Measurements from ENCODE around the gene KPTN. TPM values are rescaled to one million over a fixed set of nuclear protein-coding genes. Genes with fewer than 3 reads are reported as not detected.
A peak's percentile ranks its signal among the peaks of the same experiment; 100 is the strongest.

The KPTN gene
- total and polyA plus RNA-seq, 7 donors: 4.4 to 12.2 (median 4.8) TPM

DNA sequence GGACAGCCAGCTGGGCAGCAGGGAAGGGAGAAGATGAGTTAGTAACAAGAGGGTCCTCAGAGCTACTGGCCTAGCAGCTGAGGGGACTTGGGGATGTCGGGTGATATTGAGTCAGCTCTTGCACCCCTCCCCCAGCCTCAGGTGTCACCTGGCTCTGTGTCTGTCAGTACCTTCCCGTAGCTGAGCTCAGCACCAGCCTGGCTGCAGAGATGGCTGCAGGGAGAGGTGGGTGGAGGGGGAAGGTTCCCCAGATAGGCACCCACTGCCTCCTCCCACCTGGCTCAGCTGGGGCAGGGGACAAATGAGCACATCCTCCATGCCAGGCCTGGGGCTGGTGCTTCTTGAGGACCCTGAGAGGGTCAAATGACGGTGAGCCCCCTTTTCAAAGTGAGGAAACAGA lies 6.8 kb upstream of the KPTN start:
- 66 to 67% methylated on average over 3 of the region's 3 CpGs for WGBS, 2 donors
- Histone ChIP-seq H3K27ac (no peak overlapping the region), H3K27me3 (no peaks in the 10 kb centered on the region), H3K36me3 (peaks cover 0 to 88% (median 35%) of the 10 kb centered on the region in 4 donors), H3K9me3 (no peaks in the 10 kb centered on the region), H3K4me1 (no peaks in the 10 kb centered on the region), H3K4me3 (no peak overlapping the region)
- DNase-seq: peak; percentile 62
- no peak for TF ChIP-seq POLR2AphosphoS5 (IDR thresholded peaks at IDR 0.05)
- TF ChIP-seq, protein P1, sequence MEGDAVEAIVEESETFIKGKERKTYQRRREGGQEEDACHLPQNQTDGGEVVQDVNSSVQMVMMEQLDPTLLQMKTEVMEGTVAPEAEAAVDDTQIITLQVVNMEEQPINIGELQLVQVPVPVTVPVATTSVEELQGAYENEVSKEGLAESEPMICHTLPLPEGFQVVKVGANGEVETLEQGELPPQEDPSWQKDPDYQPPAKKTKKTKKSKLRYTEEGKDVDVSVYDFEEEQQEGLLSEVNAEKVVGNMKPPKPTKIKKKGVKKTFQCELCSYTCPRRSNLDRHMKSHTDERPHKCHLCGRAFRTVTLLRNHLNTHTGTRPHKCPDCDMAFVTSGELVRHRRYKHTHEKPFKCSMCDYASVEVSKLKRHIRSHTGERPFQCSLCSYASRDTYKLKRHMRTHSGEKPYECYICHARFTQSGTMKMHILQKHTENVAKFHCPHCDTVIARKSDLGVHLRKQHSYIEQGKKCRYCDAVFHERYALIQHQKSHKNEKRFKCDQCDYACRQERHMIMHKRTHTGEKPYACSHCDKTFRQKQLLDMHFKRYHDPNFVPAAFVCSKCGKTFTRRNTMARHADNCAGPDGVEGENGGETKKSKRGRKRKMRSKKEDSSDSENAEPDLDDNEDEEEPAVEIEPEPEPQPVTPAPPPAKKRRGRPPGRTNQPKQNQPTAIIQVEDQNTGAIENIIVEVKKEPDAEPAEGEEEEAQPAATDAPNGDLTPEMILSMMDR (IDR thresholded peaks at IDR 0.05): no peak
- TF ChIP-seq EP300 (IDR thresholded peaks at IDR 0.05): no peak
- TF ChIP-seq POLR2A (IDR thresholded peaks at IDR 0.05): no peak
- intact Hi-C loops (cut with DNase I): no loop called here

DNA sequence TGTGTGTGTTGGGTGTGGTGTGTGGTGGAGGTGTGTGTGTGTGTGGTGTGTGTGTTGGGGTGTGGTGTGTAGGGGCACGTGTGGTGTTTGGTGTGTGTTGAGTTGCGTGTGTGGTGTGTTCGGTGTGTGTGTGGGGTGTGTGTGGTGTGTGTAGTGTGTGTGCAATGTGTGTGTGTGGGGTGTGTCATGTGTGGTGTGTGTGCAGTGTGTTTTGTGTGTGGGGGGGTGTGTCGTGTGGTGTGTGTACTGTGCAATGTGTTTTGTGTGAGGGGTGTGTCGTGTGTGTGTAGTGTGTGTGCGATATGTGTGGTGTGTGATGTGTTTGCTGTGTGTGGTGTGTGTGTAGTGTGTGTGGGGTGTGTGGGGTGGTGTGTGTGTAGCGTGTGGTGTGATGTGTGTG lies 6.0 kb upstream of the KPTN start:
- DNase-seq: no peak
- Histone ChIP-seq H3K27ac (no peak overlapping the region), H3K36me3 (peaks cover 0 to 87% (median 33%) of the 10 kb centered on the region in 4 donors), H3K27me3 (no peaks in the 10 kb centered on the region), H3K4me1 (peaks cover 0 to 3% (median 1%) of the 10 kb centered on the region in 4 donors), H3K4me3 (no peak overlapping the region), H3K9me3 (no peaks in the 10 kb centered on the region)
- intact Hi-C loops (cut with DNase I): no loop called here
- TF ChIP-seq, protein P1 (IDR thresholded peaks at IDR 0.05): no peak
- TF ChIP-seq POLR2A (IDR thresholded peaks at IDR 0.05) (no peak), EP300 (IDR thresholded peaks at IDR 0.05) (no peak), POLR2AphosphoS5 (IDR thresholded peaks at IDR 0.05) (no peak)
- WGBS, 2 donors: 85 to 89% methylated on average over 7 of the region's 7 CpGs

DNA sequence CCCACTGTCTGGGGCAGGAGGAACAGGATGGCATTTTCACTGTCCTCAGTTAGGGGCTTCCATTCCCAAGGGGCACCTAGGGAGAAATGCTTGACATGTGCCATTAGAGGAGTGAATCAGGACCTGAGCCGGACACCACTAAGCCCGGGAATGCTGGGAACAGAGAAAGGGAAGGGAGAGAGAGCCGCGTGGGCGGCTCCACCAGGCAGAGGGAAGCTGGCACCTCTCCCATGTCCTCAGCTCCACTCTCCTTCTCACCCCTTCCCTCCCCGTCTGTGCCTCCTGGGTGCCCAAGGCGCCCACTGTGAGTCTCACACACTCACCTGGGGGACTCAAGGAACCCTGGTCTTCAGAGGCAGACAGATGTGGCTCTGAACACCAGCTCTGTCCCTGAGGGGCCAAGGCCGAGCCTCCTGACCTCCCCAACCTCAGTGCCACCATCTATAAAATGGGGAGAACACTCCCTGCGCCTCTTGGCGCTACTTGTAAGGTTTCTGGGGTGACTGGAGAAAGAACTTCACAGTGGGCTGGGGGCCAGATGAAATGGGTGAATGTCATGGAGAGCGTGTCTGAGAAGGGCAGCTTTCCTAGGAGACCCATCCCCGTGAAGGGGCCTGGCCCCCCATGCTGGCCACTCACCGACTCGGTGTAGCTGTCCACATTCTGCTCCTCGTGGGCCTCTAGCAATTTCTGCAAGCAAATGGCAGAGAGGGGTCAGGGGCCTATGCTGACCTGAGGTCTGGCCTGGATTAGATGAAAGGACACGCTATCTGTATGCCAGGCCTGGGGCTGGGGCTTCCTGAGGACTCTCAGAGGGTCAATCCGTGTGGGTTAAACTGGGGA lies 5.3 kb upstream of the KPTN start:
- no peak overlapping the region for H3K4me3 ChIP-seq
- intact Hi-C loops (cut with DNase I): no loop called here
- H3K27me3 ChIP-seq: no peaks in the 10 kb centered on the region
- H3K9me3 ChIP-seq: no peaks in the 10 kb centered on the region
- DNase-seq: no peak
- TF ChIP-seq POLR2A (IDR thresholded peaks at IDR 0.05) (no peak), POLR2AphosphoS5 (IDR thresholded peaks at IDR 0.05) (no peak), EP300 (IDR thresholded peaks at IDR 0.05) (no peak)
- TF ChIP-seq, protein P1 (IDR thresholded peaks at IDR 0.05): no peak
- no peak overlapping the region for H3K27ac ChIP-seq
- WGBS, 2 donors: 86 to 91% methylated on average over 17 of the region's 17 CpGs
- H3K4me1 ChIP-seq: peaks cover 0 to 10% (median 8%) of the 10 kb centered on the region in 4 donors
- peaks cover 0 to 82% (median 33%) of the 10 kb centered on the region in 4 donors for H3K36me3 ChIP-seq

DNA sequence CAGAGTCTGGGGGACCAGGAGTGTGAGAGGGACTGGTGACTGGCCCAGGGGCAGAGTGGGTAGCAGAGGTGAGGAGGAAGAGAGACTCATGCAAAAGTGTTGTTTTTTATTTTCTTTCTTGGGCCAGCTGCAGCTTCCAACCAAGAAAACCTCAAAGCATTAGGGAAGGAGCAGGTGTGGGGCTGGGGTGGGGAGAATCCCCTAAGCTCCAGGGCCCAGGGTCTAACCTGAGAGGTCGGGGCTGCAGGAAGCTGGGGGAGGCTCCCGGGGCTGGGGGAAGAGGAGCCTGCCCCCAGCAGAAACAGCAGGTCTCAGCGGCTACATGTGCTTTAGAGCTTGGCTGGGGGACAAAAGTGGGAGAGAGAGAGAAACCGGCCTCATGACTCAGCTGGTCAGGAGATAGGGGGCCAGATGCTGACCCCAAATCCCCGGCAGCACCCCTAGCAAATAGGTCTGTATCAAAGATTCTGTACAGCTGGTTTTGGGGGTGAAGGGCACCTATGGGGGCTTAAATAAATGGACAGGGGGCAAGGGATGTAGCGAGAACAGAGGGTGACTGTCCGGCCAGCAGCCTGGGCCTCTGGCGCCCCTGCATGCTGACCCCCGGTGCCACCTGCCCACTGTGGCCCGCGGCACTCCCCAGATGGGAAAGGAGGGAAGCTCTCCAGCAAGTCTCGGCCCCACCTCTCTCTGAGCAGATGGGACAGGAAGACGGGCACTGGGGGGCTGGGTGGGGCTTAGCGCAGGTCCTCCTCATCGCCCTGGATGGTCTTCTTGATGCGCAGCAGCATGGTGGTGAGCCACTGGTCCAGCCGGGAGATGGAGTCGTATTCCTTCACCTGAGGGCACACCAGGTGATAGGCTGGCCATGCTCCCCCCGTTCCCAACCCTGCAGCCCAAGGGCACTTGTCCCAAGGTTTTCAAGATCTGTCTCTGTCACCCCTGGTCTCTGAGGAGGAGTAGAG lies 3.8 kb upstream of the KPTN start:
- WGBS, 2 donors: 73 to 87% methylated on average over 19 of the region's 19 CpGs
- Histone ChIP-seq H3K27ac (no peak overlapping the region), H3K4me3 (no peak overlapping the region), H3K4me1 (peaks cover 3 to 18% (median 15%) of the 10 kb centered on the region in 4 donors), H3K36me3 (peaks cover 0 to 67% (median 24%) of the 10 kb centered on the region in 4 donors), H3K9me3 (no peaks in the 10 kb centered on the region), H3K27me3 (no peaks in the 10 kb centered on the region)
- TF ChIP-seq, protein P1 (IDR thresholded peaks at IDR 0.05): no peak
- no peak for TF ChIP-seq POLR2A (IDR thresholded peaks at IDR 0.05)
- no peak for TF ChIP-seq POLR2AphosphoS5 (IDR thresholded peaks at IDR 0.05)
- no peak for TF ChIP-seq EP300 (IDR thresholded peaks at IDR 0.05)
- peak; percentile 61 for DNase-seq
- intact Hi-C loops (cut with DNase I): no loop called here
